K562 (cell line): ENCODE results near the gene GAMT. TPM values are rescaled to one million over a fixed set of nuclear protein-coding genes. Genes with fewer than 3 reads are reported as not detected.

Source experiments
- ARID2 ChIP-seq: fragments of 450-650 bp; IDR thresholded peaks from 2 replicates; pipeline ENCODE4 v1.6.1; 2017; ENCODE audit warnings: antibody characterized with exemption, mild to moderate bottlenecking
- CCAR2 ChIP-seq: fragments of 200-400 bp; formaldehyde crosslinking; IDR thresholded peaks from 2 replicates; pipeline ENCODE4 v1.6.1; 2017; ENCODE audit warnings: mild to moderate bottlenecking, low read depth, low read length
- ETS2 ChIP-seq: IDR thresholded peaks from 2 replicates; pipeline ENCODE4 v1.6.1; 2016; ENCODE audit warnings: borderline replicate concordance, missing genetic modification characterization, mild to moderate bottlenecking, moderate library complexity, missing compliant biosample characterization; ENCODE audit not compliant: poor library complexity, severe bottlenecking
- FOXA1 ChIP-seq: fragments of 450-650 bp; IDR thresholded peaks from 2 replicates; pipeline ENCODE4 v1.6.1; 2016; ENCODE audit warnings: mild to moderate bottlenecking, borderline replicate concordance
- GABPA ChIP-seq: fragments of 200-800 bp; sonication (Bioruptor generic); conservative IDR thresholded peaks from 2 replicates; pipeline ENCODE4 v1.6.1; 2016; ENCODE audit warnings: low read depth, missing genetic modification characterization, missing compliant biosample characterization
- HNRNPK ChIP-seq: fragments of 200-400 bp; formaldehyde crosslinking; IDR thresholded peaks from one replicate; pipeline ENCODE4 v1.6.1; 2018; ENCODE audit warnings: mild to moderate bottlenecking, low read depth, low read length; ENCODE audit not compliant: poor library complexity, severe bottlenecking
- JUND ChIP-seq, 2 experiments: IDR thresholded peaks; 2 replicates in 1 of 2; 3 replicates in 1 of 2; pipeline ENCODE4 v1.6.1; 2011; ENCODE audit warnings: borderline replicate concordance in 2 of 2, low read depth in 2 of 2, low read length in 2 of 2, improper control_type of control experiment in 1 of 2, missing biosample characterization in 1 of 2, missing genetic modification characterization in 1 of 2, missing genetic modification reagents in 1 of 2
- MYNN ChIP-seq, 2 experiments: sonication (generic); formaldehyde crosslinking in 1 of 2; IDR thresholded peaks; 2 replicates each; pipeline versions ENCODE4 v1.5.0 to v1.6.1; 2016 to 2020; ENCODE audit warnings: antibody characterized with exemption in 1 of 2, missing genetic modification reagents in 1 of 2
- NFE2 ChIP-seq: IDR thresholded peaks from 2 replicates; pipeline ENCODE4 v1.6.1; 2014; ENCODE audit warnings: antibody characterized with exemption, low read depth
- NR4A1 ChIP-seq, 2 experiments: fragments of 250-450 bp in 1 of 2; fragments of 450-650 bp in 1 of 2; sonication (Bioruptor Pico) in 1 of 2; IDR thresholded peaks; 2 replicates each; pipeline versions ENCODE4 v1.4.0 to v1.6.1; 2016 to 2020; ENCODE audit warnings: mild to moderate bottlenecking in 2 of 2, missing compliant biosample characterization in 1 of 2, missing genetic modification characterization in 1 of 2, moderate library complexity in 1 of 2
- PREB ChIP-seq: sonication (generic); formaldehyde crosslinking; IDR thresholded peaks from 2 replicates; pipeline ENCODE4 v1.8.1; 2023; ENCODE audit warnings: mild to moderate bottlenecking, missing genetic modification reagents
- PRPF4 ChIP-seq: fragments of 200-400 bp; formaldehyde crosslinking; IDR thresholded peaks from one replicate; pipeline ENCODE4 v1.6.1; 2017; ENCODE audit warnings: low read length, low read depth, mild to moderate bottlenecking; ENCODE audit not compliant: insufficient read depth, poor library complexity, severe bottlenecking
- PTRF ChIP-seq: fragments of 450-650 bp; IDR thresholded peaks from 2 replicates; pipeline ENCODE4 v1.6.1; 2016; ENCODE audit warnings: mild to moderate bottlenecking, missing genetic modification characterization, missing compliant biosample characterization
- RBM15 ChIP-seq: fragments of 200-400 bp; formaldehyde crosslinking; IDR thresholded peaks from 2 replicates; pipeline ENCODE4 v1.6.1; 2018; ENCODE audit warnings: mild to moderate bottlenecking, low read length, moderate library complexity; ENCODE audit not compliant: insufficient read depth
- ZNF197 ChIP-seq: fragments of 200-800 bp; sonication (Bioruptor generic); IDR thresholded peaks from 2 replicates; pipeline ENCODE4 v1.6.1; 2016; ENCODE audit warnings: low read depth, missing genetic modification characterization, missing compliant biosample characterization
- ZNF316 ChIP-seq: fragments of 450-650 bp; IDR thresholded peaks from 2 replicates; pipeline ENCODE4 v1.6.1; 2016
- ZNF41 ChIP-seq: fragments of 250-450 bp; sonication (Bioruptor Pico); conservative IDR thresholded peaks from 2 replicates; pipeline ENCODE4 v1.4.0; 2020; ENCODE audit warnings: mild to moderate bottlenecking
- polyA plus RNA-seq, 8 experiments: library from polyadenylated mRNA; depleted of rRNA in 4 of 8; stranded (reverse) in 5 of 8; unstranded in 3 of 8; fragments of >200 nt; fragmentation: Nextera tagmentation in 2 of 8; fragmentation: Illumina TruSeq in 1 of 8; extraction: Ambion mirVana in 2 of 8; extraction: Trizol in 1 of 8; gene quantifications; 2 replicates each; pipeline versions ENCODE4 v1.2.1 to v1.2.3, GENCODE V29; 2011 to 2014; ENCODE audit warnings: inconsistent platforms in 1 of 8, missing spikeins in 1 of 8
- total RNA-seq, 7 experiments: library from RNA; depleted of rRNA in 6 of 7; stranded (reverse); fragments of >200 nt in 6 of 7; fragmentation: Illumina TruSeq in 2 of 7; extraction: Trizol in 2 of 7; gene quantifications; 2 replicates each; pipeline versions ENCODE4 v1.2.1 to v1.2.3, GENCODE V29; 2011 to 2021; ENCODE audit warnings: low replicate concordance in 1 of 7
- TF ChIP-seq, protein P1 (sequence below): fragments of 250-450 bp; sonication (Bioruptor Pico); IDR thresholded peaks from 2 replicates; pipeline ENCODE4 v1.8.0; 2021; ENCODE audit warnings: moderate library complexity, mild to moderate bottlenecking, inconsistent platforms
- TF ChIP-seq, protein P2 (sequence below): fragments of 250-450 bp; sonication (Bioruptor Pico); IDR thresholded peaks from 2 replicates; pipeline ENCODE4 v1.8.0; 2022; ENCODE audit warnings: inconsistent platforms, mild to moderate bottlenecking, moderate library complexity, borderline replicate concordance
- TF ChIP-seq, protein P3 (sequence below): IDR thresholded peaks from 2 replicates; pipeline ENCODE4 v1.6.1; 2016; ENCODE audit warnings: missing genetic modification characterization, missing compliant biosample characterization

The GAMT gene
- total and polyA plus RNA-seq, 9 of the 15 experiments (the other 6 are each of a cell fraction or from before 2014, with no cell fraction given) = 1.3 to 35.3 (median 27.2) TPM

GRCh38 chr19:1389033-1389940 is 12.1 kb downstream of the GAMT start (continued):
- TF ChIP-seq, protein P1, sequence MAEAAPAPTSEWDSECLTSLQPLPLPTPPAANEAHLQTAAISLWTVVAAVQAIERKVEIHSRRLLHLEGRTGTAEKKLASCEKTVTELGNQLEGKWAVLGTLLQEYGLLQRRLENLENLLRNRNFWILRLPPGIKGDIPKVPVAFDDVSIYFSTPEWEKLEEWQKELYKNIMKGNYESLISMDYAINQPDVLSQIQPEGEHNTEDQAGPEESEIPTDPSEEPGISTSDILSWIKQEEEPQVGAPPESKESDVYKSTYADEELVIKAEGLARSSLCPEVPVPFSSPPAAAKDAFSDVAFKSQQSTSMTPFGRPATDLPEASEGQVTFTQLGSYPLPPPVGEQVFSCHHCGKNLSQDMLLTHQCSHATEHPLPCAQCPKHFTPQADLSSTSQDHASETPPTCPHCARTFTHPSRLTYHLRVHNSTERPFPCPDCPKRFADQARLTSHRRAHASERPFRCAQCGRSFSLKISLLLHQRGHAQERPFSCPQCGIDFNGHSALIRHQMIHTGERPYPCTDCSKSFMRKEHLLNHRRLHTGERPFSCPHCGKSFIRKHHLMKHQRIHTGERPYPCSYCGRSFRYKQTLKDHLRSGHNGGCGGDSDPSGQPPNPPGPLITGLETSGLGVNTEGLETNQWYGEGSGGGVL (CRISPR knock-in tag) = no peak
- TF ChIP-seq GABPA (tag) (no peak), JUND (IDR thresholded peaks at IDR 0.05; ENCODE audit: borderline replicate concordance, low read depth, low read length) (no peak), JUND (tag; IDR thresholded peaks at IDR 0.05; ENCODE audit: borderline replicate concordance, low read depth, low read length) (no peak), ARID2 (peak; percentile 34; the same call in 1 of the 2 replicates), ZNF197 (CRISPR knock-in tag) (no peak), ZNF41 (CRISPR knock-in tag) (no peak), MYNN (IDR thresholded peaks at IDR 0.05) (peak; percentile 92), MYNN (CRISPR knock-in tag; IDR thresholded peaks at IDR 0.05) (no peak), FOXA1 (no peak), CCAR2 (no peak), RBM15 (no peak), ZNF316 (0 out of 2 replicates have a peak, but pooled peaks have one; percentile 6), HNRNPK (no peak), NR4A1 (CRISPR knock-in tag; IDR thresholded peaks at IDR 0.05) (no peak), NR4A1 (tag; IDR thresholded peaks at IDR 0.05) (no peak), PREB (CRISPR knock-in tag) (no peak), ETS2 (tag) (no peak), PRPF4 (no peak), PTRF (no peak), NFE2 (no peak)
- TF ChIP-seq, protein P2, sequence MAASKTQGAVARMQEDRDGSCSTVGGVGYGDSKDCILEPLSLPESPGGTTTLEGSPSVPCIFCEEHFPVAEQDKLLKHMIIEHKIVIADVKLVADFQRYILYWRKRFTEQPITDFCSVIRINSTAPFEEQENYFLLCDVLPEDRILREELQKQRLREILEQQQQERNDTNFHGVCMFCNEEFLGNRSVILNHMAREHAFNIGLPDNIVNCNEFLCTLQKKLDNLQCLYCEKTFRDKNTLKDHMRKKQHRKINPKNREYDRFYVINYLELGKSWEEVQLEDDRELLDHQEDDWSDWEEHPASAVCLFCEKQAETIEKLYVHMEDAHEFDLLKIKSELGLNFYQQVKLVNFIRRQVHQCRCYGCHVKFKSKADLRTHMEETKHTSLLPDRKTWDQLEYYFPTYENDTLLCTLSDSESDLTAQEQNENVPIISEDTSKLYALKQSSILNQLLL (CRISPR knock-in tag) = no peak
- TF ChIP-seq, protein P3, sequence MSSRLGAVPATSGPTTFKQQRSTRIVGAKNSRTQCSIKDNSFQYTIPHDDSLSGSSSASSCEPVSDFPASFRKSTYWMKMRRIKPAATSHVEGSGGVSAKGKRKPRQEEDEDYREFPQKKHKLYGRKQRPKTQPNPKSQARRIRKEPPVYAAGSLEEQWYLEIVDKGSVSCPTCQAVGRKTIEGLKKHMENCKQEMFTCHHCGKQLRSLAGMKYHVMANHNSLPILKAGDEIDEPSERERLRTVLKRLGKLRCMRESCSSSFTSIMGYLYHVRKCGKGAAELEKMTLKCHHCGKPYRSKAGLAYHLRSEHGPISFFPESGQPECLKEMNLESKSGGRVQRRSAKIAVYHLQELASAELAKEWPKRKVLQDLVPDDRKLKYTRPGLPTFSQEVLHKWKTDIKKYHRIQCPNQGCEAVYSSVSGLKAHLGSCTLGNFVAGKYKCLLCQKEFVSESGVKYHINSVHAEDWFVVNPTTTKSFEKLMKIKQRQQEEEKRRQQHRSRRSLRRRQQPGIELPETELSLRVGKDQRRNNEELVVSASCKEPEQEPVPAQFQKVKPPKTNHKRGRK = no peak
